Measurements from ENCODE around the gene TRAPPC1.

Gene TRAPPC1

GRCh38 chr17:7929158-7930023, 2.4 kb downstream of the TRAPPC1 start, which contains the start of gene KCNAB3:
KCNAB3 (minus strand) TSS chr17:7929856; CDS start chr17:7929435, 421 bp downstream.
- TF ChIP-seq CTCF (IDR thresholded peaks at IDR 0.05; ENCODE audit: control insufficient read depth, insufficient read depth, low read depth, low read length, missing control alignments), result no peak
- DNase-seq (ENCODE audit: low read depth), result no peak
- peak within 1 kb of the TSS; percentile 43 for H3K4me3 ChIP-seq (ENCODE audit: control insufficient read depth, low read depth, low read length)

GRCh38 chr17:7927596-7927995, 4.2 kb downstream of the TRAPPC1 start:
- no peak for DNase-seq (ENCODE audit: low read depth)
- no peak overlapping the region for H3K4me3 ChIP-seq (ENCODE audit: control insufficient read depth, low read depth, low read length)
- no peak for TF ChIP-seq CTCF (IDR thresholded peaks at IDR 0.05; ENCODE audit: control insufficient read depth, insufficient read depth, low read depth, low read length, missing control alignments)

- no peak for DNase-seq (ENCODE audit: low read depth)
- H3K4me3 ChIP-seq (ENCODE audit: control insufficient read depth, low read depth, low read length), result peak overlapping the region; percentile 46
- TF ChIP-seq CTCF (IDR thresholded peaks at IDR 0.05; ENCODE audit: control insufficient read depth, insufficient read depth, low read depth, low read length, missing control alignments), result no peak
These were observed 8.7 kb downstream of the TRAPPC1 start for GRCh38 chr17:7922845-7923628.

GRCh38 chr17:7922269-7922844, 9.4 kb downstream of the TRAPPC1 start:
- TF ChIP-seq CTCF (IDR thresholded peaks at IDR 0.05; ENCODE audit: control insufficient read depth, insufficient read depth, low read depth, low read length, missing control alignments), result no peak
- H3K4me3 ChIP-seq (ENCODE audit: control insufficient read depth, low read depth, low read length), result peak overlapping the region; percentile 46
- DNase-seq (ENCODE audit: low read depth), result no peak

GRCh38 chr17:7916808-7917207, 14.9 kb downstream of the TRAPPC1 start:
- no peak overlapping the region for H3K4me3 ChIP-seq (ENCODE audit: control insufficient read depth, low read depth, low read length)
- no peak for DNase-seq (ENCODE audit: low read depth)
- no peak for TF ChIP-seq CTCF (IDR thresholded peaks at IDR 0.05; ENCODE audit: control insufficient read depth, insufficient read depth, low read depth, low read length, missing control alignments)

- peak overlapping the region; percentile 50 for H3K4me3 ChIP-seq (ENCODE audit: control insufficient read depth, low read depth, low read length)
- DNase-seq (ENCODE audit: low read depth), result no peak
- no peak for TF ChIP-seq CTCF (IDR thresholded peaks at IDR 0.05; ENCODE audit: control insufficient read depth, insufficient read depth, low read depth, low read length, missing control alignments)
These were observed 15.4 kb downstream of the TRAPPC1 start for GRCh38 chr17:7916385-7916682.
